ENCODE results near the gene NOD2.

The NOD2 gene

GRCh38 chr16:50671644-50672260, 21.7 kb upstream of the NOD2 start:
- no peak for DNase-seq

DNA sequence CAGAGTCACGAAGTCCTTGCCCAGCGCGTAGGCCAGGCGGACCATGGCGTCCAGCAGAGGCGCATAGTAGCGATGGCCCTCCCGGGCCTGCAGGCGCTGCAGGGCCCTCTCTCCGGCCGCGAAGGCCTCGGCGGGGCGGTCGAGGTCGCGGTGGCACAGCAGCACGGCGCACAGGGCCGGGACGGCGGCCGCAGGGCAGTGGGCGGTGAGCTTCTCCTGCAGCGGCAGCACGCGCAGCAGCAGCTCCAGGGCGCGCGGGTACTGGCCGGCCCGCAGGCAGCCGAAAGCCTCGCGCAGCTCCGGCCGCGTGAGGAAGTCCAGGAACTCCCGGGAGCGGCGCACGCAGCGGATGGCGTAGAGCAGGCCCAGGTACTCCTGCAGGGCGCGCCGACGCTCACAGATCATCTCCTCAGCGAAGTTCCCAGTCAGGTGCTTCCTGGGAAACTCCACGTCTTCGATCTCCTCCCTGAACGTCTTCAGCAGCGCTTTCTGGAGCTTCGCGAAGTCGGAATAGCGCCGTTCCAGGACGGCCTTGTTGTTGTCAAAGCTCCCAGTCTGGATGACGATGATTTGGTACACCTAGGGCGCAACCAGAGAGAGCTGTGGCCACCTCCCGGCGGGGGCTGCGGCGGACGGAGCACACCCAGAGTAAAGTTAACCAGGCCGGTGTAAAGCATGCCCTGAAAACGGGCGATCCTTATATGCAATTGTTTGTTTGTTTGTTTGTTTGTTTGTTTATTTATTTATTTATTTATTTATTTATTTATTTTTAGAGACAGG, 19.7 kb upstream of the NOD2 start:
- no peak for DNase-seq

- DNase-seq, result no peak
Measured at GRCh38 chr16:50674831-50675230, 18.6 kb upstream of the NOD2 start.

- no peak for DNase-seq
Measured at GRCh38 chr16:50675686-50676610, 17.5 kb upstream of the NOD2 start.

- no peak for DNase-seq
Measured at GRCh38 chr16:50676684-50677225, 16.7 kb upstream of the NOD2 start.

DNA sequence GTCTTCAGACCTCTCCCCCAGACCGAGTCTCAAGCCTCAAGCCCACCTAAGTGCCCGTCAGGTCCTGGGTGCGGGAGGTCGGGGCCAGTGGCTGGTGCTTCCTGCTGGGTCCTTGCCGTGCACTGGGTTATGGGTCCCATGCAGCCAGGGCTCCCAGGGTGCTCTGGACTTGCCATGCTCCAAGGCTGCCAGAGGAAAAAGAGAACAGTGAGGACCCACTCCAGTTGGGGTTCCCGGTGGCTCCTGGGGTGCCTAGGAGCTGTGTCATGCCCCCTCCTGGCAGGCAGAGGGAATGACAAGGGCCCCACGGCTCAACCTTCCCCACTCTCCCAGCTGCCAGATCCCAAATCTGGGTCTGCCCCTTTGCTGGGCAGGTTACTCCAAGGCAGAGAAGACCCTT, 16.1 kb upstream of the NOD2 start:
- DNase-seq, result no peak

DNA sequence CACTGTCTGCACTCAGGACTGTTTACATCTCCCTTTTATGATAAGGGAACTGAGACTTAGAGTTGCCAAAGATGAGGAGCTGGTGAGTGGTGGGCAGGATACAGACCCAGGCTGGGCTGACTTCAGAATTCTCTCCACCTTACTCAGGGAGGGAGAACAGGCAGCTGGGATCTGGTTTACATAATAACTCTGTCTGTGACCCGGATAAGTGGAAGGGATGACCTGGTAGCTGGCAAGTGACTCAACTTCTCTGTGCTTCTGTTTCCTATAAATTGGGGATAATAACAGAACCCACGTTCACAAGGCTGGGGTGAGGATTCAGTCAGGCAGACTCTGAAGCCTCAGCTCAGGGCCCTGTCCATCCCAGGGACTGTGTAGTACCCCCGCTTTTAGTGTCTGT, 14.9 kb upstream of the NOD2 start:
- no peak for DNase-seq

DNA sequence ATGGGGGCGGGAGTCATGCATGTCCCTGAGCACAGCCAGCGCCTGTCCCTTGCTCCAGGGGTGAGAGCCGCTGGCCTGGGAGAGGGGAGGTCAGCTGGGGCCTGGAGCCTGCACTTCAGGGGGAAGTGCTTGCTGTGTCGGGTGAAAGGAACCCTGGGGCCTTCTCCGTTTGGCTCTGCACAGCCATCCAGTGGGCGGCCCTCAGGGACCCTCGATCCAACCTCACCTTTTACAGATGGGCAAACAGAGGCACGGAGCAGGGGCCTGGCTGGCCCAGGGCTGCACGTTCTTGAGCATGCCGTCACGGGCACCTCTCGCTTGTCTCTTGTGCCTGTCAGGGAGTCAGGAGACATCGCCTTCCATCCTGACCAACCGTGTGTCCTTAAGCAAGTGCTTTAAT, 14.1 kb upstream of the NOD2 start:
- DNase-seq, result no peak

DNA sequence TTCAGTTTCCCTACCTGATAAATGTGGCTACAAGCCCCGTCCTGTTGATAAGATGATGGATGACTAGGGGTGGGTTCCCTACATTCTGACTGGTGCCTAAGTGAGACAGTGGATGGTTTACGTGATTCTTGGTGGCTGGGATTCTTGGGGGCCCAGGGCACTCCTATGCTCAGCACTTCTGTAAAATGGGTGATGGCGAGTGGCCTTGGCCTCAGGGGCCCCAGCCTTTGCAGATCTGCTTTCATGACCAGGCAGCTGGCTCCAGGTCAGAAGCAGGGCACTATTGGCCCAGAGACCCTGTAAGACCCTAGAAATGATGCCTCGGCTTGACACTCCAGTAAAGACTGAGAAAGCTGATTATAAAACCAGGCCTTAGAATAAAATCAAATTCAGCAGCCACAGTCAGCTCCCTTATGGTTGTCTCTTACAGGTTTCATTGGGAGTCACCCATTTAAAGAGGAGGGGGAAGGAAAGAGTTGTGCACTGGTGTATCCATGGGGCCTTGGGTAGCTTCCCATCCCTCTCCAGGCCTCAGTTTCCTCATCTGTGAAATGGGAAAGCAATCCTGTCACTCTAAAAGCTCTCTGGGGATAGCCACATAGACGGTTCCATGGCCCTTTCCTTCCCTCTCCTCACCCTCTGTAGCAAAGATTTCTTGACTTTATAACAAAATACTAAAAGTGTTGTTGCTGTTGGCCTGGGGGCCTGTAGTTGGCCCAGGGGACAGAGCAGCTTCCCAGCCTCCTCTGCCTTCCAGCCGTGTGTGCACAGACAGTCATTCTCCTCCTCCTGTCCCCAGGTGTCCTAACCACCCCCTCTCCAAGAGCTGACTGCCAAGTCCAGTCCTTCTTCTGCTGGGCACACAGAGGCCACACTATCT, 13.5 kb upstream of the NOD2 start:
- DNase-seq, result no peak

- no peak for DNase-seq
Measured at GRCh38 chr16:50680556-50680893, 12.9 kb upstream of the NOD2 start.

GRCh38 chr16:50681021-50681885, 12.2 kb upstream of the NOD2 start, which contains the start of gene SNX20:
Gene SNX20 (minus strand): TSS chr16:50681312. CDS start chr16:50677526, 3,786 bp downstream.
- DNase-seq, result no peak

DNA sequence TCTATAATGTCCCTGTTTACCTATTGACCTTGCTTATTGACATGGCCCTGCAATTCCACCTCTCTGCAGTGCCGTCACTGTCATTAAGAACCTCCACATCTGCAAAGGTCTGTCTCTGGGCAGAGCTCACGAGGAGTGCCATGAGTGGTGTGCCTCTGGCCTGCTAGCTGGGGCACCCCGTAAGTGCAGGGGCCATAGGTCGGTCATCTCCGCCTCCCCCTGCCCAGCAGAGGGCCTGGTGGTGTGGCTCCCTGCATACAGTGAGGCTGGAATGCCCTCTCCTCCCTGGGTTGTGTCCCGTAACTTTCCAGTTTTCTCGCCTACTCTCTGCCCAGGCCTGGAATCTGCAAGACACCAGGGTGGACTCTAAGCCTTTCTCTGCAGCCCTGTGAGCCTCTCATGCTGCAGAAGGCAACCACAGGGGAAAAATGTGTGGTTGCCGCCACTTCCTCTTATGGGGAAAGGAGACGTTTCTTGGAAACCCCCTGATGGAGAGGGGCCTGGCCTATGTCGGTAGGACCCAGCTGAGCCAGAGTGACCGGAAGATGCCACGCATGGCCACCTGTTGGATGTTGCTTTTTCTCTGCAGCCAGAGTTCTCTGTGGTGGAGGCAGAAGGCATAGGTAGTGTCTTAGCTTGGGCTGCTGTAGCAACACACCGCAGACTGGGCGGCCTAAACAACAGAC, 9.6 kb upstream of the NOD2 start:
- DNase-seq, result no peak

DNA sequence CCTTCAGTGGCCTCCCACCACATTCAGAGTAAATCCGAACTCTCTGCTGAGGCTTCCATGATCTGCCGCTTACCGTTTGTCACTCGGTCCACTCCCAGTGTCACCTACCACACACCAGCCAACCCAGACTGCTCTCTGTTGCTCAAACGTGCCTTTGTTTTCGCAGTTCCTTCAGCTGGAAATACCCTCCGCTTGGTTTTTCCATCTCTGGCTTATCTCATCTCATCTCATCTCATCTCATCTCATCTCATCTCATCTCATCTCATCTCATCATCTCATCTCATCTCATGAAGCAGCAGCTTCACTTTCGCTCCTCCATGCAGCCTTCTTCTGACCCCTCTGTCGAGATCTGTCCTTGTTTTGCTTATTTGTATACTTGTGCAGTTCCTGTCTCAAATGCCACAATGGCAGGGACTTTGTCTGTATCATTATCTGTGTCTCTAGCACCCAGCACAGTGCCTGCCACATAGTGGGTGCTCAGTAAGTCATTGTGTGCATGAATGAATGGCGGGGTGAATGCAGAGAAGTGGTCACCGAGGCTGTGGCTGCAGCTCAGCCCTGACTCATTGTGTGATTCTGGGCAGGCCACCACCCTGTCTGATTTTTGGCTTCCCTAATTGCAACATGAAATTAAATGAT, 8.5 kb upstream of the NOD2 start:
- DNase-seq, result no peak

DNA sequence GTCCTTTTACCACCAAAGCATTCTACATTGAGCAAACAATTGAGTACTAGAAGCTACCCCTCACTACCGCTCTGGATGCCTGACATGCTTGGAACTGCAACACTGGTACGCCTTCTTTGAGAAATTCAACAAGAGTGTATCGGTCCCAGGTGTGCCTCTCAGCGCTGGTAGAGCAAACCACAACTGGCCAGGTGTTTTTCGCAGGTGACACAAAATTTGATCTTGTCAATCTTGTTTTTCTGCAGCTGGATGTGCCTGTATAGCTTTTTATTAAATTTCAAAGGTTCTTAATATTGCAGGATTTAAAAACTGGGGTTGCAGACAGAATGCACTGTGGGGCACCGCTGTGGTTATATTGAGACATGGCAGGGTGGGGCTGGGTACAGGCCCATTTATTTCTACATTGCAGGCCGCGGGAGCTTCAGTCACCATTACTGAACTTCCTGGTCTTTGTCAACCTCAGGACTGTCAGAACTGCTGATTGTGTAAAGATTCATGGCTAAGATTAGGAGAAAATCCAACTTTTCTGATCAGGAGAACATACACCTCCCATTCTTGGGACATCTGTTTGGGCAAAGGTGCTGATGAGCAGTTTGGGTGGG, 7.8 kb upstream of the NOD2 start:
- no peak for DNase-seq

GRCh38 chr16:50688083-50688482, 5.3 kb upstream of the NOD2 start:
- DNase-seq, result no peak

DNA sequence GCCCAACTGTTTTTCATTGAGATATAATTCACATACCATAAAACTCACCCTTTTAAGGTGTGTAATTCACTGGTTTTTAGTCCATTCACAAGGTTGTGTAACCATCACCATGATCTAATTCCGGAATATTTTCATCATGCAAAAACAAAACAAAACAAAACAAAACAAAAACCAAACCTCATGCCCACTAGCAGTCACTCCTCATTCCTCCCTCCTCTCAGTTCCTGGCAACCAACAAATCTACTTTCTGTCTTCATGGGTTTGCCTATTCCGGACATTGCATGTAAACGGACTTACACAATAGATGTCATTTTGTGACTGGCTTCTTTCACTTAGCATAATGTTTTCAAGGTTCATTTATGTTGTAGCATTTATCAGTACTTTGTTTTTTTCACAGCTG, 4.5 kb upstream of the NOD2 start:
- DNase-seq, result no peak

DNA sequence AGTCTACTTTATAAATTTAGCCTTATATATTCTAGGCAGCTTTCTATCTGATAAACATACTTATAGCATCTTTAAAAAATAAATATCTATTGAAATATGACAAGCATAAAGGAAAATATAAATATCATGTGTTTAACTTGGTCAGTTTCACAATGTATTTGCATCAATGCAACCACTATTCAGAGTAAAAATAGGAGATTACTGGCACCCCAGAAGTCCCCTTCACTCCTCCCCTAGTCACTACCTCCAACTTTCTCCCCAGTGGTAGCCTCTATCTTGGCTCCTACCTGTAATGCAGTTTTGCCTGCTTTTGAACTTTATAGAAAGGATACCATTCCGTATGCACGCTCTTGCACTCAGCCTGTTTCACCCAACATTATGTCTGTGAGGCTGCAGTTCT, 3.2 kb upstream of the NOD2 start:
- DNase-seq, result no peak

- DNase-seq, result no peak
Measured at GRCh38 chr16:50692644-50692998, 785 bp upstream of the NOD2 start.

GRCh38 chr16:50694206-50694605, 800 bp downstream of the NOD2 start:
- no peak for DNase-seq

Data from NCI-H774 (cell line).